Measurements from ENCODE around the gene TAAR5.

GRCh38 chr6:132616677-132617076, 27.1 kb upstream of the TAAR5 start:
- TF ChIP-seq, protein P1, sequence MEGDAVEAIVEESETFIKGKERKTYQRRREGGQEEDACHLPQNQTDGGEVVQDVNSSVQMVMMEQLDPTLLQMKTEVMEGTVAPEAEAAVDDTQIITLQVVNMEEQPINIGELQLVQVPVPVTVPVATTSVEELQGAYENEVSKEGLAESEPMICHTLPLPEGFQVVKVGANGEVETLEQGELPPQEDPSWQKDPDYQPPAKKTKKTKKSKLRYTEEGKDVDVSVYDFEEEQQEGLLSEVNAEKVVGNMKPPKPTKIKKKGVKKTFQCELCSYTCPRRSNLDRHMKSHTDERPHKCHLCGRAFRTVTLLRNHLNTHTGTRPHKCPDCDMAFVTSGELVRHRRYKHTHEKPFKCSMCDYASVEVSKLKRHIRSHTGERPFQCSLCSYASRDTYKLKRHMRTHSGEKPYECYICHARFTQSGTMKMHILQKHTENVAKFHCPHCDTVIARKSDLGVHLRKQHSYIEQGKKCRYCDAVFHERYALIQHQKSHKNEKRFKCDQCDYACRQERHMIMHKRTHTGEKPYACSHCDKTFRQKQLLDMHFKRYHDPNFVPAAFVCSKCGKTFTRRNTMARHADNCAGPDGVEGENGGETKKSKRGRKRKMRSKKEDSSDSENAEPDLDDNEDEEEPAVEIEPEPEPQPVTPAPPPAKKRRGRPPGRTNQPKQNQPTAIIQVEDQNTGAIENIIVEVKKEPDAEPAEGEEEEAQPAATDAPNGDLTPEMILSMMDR (conservative IDR thresholded peaks at IDR 0.05; ENCODE audit: low read depth, low read length): no peak
- TF ChIP-seq EZH2phosphoT487 (IDR thresholded peaks at IDR 0.05; ENCODE audit: borderline replicate concordance, low read length) (no peak), EZH2 (IDR thresholded peaks at IDR 0.05; ENCODE audit: low read length, unreplicated experiment) (no peak)

Measured in PC-3 (cell line).